GM18861 (cell line): ENCODE measurements around the gene GOSR2.

Experiments
- ATAC-seq: cut with Tn5 transposase; IDR thresholded peaks from one replicate; pipeline ENCODE4 v1.9.1; 2021; ENCODE audit not compliant: unreplicated experiment

GOSR2 gene

DNA sequence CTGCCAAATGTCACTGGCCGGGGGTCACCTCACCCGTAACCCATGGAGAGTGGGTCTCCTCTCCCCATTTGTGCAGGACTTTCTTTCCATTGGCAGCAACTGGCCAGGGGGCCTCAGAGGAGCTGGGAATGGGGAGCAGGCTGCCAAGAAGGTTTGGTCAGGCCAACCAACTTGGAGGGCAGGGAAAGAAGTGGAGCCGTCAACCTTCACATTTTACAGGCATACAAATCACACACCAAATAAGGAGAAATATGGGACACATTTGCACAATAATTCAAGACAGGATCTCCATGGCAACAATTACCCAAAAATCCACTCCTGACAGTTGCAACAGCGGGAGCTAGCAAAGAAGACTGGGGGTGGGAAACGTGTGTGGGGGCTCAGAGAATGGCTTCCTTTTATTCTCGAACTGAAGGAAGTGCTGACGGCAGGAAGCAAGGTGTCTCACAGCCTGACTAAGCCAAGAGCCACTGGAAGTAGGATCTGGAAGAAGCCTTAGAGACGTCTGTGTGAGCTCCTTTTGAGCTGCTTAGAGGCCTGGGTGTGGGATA lies 35.2 kb downstream of the GOSR2 start:
- ATAC-seq, result no peak

GRCh38 chr17:46960152-46960551 lies 37.2 kb downstream of the GOSR2 start:
- no peak for ATAC-seq

DNA sequence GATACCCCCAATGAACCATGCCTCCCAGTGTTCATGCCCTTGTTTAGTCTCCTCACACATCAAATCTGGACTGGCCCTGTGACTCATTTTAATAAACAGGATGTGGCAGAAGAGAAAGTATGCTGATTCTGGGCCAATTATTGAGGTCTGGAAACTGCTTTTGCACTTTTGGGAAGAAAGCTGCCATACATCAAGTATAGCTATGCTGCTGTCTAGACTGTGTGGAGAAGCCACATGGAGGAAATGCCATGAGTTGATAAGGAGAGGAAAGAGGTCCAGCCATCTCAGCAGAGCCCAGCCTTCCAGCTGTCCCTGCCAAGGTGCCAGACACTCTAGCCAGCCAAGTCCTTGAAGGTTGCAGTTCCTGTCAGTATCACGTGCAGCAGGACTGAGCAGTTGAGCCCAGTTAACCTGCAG lies 39.4 kb downstream of the GOSR2 start:
- ATAC-seq, result no peak

- ATAC-seq, result no peak
Measured at GRCh38 chr17:46963571-46963970, 40.6 kb downstream of the GOSR2 start.

DNA sequence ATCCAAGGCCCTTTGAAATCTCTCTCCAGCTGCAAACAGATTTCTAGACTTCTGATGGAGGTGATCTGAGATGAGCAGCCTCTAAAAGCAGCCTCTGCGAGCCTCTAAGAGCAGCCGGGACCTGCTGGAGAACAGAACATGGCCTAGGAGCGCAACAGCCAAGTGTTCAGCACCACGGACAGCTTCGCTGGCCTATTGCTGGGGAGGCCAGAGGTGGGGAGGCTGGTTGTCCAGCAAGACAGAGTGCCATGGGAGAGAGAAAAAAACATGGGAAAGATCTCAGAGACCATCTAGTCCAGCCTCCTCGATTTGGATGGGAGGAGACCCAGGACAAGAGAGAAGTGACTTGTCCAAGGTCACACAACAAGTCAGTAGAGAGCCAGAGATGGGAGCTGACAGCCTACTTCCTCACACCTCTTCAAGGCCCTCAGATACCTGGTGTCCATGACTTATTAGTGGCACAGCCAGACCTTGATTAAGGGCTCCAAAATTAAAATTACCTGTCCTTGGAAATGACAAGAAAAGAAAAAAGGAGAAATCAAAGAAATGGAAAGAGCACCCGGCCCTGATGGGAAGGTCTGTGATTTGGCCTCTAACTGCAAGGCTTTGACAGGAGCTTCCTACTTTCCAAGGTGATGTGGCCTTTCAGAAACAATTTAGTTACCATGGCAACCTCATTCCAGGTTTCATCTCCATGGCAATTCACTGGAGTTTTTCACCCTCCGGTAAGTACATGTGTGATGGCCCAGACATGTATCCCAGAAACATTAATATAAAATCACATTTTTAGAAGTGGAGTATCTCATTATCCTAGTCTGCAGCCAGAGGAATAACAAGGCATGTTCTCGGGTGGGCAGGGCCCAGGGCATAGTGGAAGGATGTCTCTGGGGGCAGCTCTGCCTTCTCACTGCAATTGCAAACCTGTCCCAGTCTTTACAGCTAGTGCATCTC lies 41.6 kb downstream of the GOSR2 start:
- ATAC-seq, result no peak

- ATAC-seq, result no peak
Measured at GRCh38 chr17:46968224-46968834, 45.4 kb downstream of the GOSR2 start.

DNA sequence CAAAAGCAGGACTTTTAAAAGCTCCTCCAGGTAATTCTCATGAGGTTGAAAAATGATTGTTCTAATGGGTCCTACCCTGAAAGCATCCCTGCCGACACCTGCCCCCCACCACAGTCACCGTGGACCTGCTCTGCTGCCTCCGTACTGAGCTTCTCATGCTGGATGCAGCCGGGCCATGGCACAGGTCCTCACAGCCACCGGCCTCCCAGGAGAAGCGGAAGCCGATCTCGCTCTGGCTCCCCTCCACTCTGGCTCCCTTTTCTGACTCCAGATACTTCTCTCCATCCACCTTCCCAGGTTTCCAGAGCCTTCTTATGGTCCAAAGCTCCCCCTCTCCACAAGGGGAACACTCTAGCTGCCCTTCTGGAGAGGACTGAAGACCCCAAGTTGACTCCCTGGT lies 45.9 kb downstream of the GOSR2 start:
- no peak for ATAC-seq

DNA sequence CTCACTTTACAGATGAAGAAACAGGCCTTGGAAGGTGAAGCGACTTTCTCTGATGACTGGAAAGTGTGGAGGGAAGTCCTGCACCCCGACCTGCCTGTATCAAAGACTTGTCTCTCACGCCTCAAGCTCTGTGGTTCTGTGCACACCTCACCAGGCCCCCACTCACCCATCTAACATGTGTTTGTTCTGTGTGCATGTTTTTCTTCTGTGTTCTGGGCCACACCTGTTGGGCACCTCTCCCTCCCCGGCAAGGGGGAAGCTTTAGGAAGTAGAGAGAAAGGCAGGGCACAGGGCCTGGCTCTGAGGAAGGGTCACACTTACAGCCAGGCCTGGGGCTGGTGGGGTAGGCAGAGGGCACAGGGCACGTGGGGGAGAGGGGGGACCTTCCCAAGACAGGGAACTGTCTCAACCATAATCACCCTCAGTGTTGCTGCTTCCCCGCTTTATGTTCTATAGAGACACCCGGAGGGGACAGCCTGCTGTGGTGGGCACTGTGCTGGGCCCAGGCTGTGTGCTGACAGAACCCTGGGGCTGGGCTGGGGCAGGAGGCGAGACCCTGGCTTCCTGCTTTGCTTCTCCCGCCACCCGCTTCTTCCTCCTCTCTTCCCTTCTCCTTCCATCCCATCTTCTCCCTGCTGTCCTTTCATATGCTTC lies 48.8 kb downstream of the GOSR2 start:
- ATAC-seq, result no peak

DNA sequence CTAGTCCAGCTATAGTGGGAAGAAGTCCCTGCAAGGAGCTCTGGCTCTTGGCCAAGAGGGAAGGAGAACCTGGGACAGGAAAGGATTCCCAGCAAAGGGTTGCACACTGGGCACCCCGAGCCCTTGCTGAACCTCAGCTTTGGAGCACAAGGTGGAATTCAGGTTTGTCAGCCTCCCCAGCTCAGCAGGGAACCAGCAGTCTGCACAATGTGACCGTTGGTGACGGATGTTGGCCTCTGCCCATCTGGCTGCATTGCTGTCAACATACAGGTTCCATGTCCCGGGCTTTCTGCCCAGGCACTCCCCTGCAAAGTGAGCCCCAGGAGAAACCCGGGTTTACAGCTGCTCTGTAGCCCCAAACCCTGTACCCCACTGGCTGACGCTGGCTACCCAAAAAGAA lies 49.4 kb downstream of the GOSR2 start:
- ATAC-seq, result no peak

DNA sequence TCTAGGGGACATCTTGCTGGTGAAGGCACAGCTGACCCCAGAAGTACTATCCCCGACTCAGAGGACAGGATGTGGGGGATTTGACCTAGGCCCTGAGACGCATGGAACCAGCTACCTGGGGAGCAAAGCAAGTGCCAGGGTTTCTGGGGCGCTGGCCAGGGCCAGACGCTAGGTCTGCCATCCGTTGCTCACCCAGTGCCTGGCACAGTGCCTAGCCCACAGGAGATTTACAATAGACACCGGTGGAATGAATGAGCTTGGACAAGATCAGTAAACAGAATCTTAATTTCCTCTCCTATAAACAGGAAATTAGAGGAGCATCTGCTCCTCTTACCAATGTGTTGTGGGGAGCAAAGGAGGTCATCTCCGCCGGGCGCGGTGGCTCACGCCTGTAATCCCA lies 51.1 kb downstream of the GOSR2 start:
- no peak for ATAC-seq

GRCh38 chr17:46975287-46975686 lies 52.3 kb downstream of the GOSR2 start:
- ATAC-seq, result no peak

GRCh38 chr17:46976626-46977270 lies 53.8 kb downstream of the GOSR2 start:
- no peak for ATAC-seq

DNA sequence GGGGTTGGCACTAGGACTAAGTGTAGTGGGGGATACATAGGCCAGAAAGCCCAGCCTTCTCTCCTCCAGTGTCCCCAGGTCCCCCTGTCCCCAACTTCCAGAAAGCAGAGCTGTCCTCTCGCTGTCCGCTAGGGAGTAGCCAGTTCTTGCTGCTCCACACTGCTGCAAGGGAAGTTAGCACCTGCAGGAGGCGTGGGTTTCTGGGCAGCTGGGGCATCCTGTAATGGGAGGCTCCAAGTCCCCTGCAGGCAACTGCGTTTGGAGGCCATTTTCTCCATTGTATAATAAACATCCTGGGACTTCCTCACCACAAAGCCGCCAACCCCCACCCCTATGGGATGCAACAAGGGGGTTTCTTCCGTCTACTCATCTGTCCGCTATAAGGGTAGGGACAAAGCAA lies 54.4 kb downstream of the GOSR2 start:
- ATAC-seq, result no peak

- no peak for ATAC-seq
Measured at GRCh38 chr17:46977750-46978488, 55.0 kb downstream of the GOSR2 start.

GRCh38 chr17:46978489-46979146 lies 55.7 kb downstream of the GOSR2 start:
- ATAC-seq, result no peak

DNA sequence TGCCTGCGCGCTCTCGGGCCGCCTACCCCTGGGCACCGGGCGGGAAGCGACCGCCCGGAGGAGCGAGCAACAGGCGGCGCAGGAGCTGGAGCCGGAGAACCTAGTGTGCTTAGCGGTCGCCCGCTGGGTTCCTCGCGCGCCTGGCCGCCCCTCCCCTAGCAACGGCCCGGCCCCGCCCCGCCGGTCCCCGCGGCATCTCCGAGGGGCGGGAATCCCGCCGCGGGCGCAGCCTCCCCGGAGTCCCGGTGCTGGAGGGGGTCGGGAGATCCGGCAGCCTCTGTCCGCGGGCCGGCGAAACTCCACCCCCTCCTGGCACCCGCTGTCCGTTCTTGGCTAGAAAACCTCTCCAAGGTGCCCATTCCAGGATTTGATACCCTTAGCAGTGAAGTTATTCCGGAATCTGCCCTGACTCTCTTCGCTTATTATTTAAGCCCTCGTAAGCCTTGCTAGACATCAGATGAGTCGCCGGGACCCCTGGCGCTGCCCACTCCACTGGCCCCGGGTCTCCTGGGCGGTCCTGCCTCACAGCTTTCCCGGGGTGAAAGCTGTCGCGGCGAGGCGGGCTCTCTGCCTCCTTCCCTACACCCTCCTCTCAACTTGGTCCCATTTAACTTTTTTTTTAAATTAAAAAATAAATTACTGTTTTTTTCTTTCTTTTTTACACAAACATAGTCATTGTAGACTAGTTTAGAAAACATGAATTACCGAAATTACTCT lies 56.3 kb downstream of the GOSR2 start, which contains the start of gene RPRML:
RPRML (minus strand) TSS at position 107 of the 717 bp plus-strand sequence. CDS start 246 bp downstream, outside the sequence.
- ATAC-seq, result no peak

- no peak for ATAC-seq
Measured at GRCh38 chr17:46982577-46982976, 59.6 kb downstream of the GOSR2 start.

DNA sequence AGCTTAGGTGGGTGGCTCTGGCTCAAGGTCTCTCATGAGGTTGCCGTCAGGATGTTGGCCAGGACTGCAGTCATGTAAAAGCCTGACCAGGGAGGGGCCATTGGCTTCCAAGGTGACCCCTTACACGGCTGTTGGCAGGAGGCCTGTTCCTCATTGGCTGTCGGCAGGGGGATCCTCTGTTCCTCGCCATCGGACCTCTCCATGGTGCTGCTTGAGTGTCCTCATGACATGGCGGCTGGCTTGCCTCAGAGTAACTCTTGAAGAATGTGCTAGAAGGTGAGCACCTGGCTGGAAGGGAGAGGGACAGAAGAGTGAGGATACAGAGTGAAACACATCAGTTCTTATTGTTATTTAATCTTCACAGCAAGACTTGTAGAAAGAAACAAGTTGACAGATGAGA lies 60.8 kb downstream of the GOSR2 start:
- ATAC-seq, result no peak

GRCh38 chr17:46984341-46984740 lies 61.4 kb downstream of the GOSR2 start:
- no peak for ATAC-seq
